ENCODE measurements around the gene YPEL1.

DNA sequence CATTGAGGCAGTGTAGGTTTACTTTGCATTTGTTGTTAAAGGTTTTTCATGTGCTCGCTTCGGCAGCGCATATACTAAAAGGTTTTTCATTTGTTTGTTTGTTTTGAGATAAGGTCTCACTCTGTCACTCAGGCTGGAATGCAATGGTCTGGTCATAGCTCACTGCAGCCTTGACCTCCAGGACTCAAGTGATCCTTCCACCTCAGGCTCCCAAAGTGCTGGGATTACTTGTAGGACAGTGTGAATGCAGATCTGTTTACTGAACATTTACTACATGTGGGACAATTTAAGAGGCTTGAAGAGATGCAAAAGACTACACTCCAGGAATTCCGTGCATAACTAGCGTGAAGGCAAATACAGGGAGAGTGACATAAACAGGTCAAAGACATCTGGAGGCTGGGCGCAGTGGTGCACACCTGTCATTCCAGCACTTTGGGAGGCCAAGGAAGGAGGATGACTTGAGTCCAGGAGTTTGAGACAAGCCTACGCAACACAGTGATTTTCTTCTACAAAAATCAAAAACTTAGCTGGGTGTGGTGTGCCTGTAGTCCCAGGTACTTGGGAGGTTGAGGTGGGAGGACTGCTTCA, 34.1 kb downstream of the YPEL1 start:
- TF ChIP-seq, protein P1, sequence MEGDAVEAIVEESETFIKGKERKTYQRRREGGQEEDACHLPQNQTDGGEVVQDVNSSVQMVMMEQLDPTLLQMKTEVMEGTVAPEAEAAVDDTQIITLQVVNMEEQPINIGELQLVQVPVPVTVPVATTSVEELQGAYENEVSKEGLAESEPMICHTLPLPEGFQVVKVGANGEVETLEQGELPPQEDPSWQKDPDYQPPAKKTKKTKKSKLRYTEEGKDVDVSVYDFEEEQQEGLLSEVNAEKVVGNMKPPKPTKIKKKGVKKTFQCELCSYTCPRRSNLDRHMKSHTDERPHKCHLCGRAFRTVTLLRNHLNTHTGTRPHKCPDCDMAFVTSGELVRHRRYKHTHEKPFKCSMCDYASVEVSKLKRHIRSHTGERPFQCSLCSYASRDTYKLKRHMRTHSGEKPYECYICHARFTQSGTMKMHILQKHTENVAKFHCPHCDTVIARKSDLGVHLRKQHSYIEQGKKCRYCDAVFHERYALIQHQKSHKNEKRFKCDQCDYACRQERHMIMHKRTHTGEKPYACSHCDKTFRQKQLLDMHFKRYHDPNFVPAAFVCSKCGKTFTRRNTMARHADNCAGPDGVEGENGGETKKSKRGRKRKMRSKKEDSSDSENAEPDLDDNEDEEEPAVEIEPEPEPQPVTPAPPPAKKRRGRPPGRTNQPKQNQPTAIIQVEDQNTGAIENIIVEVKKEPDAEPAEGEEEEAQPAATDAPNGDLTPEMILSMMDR (IDR thresholded peaks at IDR 0.05; ENCODE audit: low read depth, low read length, missing input control): no peak
- no peak for TF ChIP-seq SP1 (IDR thresholded peaks at IDR 0.05)
- TF ChIP-seq YY1 (IDR thresholded peaks at IDR 0.05): no peak
- no peak for TF ChIP-seq TAF1 (conservative IDR thresholded peaks at IDR 0.05)

Data from liver (tissue), 3 donors.